Small intestine (tissue), 7 donors: Measurements from ENCODE around the gene BTN3A1. TPM values are rescaled to one million over a fixed set of nuclear protein-coding genes. Genes with fewer than 3 reads are reported as not detected.
"Not testable (repeated sequence)": the region's sequence is repeated elsewhere in the genome, so short reads cannot be mapped to it uniquely, and the experiment has no call there.

Experiments used
- DNase-seq, 2 donors: peaks; one replicate each; pipeline versions ENCODE4 v3.0.0 to v3.0.0-alpha.2; 2013
- FAIRE-seq: peaks from 2 replicates; lab custom pipeline; 2012; peaks lifted over from hg19 to GRCh38; lab: Jason Lieb, UNC
- H3K27ac ChIP-seq, 3 donors: one replicate each; pipeline ENCODE4 v1.5.1; 2013; ENCODE audit warnings: low read length in 2 of 3, mild to moderate bottlenecking in 2 of 3, control low read depth in 1 of 3, inconsistent platforms in 1 of 3, low read depth in 1 of 3, moderate library complexity in 1 of 3
- H3K27me3 ChIP-seq, 3 donors: one replicate each; pipeline ENCODE4 v1.6.1; 2013; ENCODE audit warnings: low read length in 3 of 3, inconsistent platforms in 1 of 3; ENCODE audit not compliant: control insufficient read depth in 3 of 3, insufficient read depth in 3 of 3
- H3K36me3 ChIP-seq, 3 donors: one replicate each; pipeline ENCODE4 v1.6.1; 2013; ENCODE audit warnings: low read length in 3 of 3, inconsistent platforms in 1 of 3, low read depth in 1 of 3, mild to moderate bottlenecking in 1 of 3, moderate library complexity in 1 of 3; ENCODE audit not compliant: control insufficient read depth in 3 of 3, insufficient read depth in 2 of 3
- H3K4me1 ChIP-seq, 3 donors: one replicate each; pipeline ENCODE4 v1.6.1; 2013; ENCODE audit warnings: low read length in 2 of 3, inconsistent platforms in 1 of 3, low read depth in 1 of 3, mild to moderate bottlenecking in 1 of 3, moderate library complexity in 1 of 3; ENCODE audit not compliant: control insufficient read depth in 3 of 3, insufficient read depth in 2 of 3
- H3K4me3 ChIP-seq, 3 donors: one replicate each; pipeline ENCODE4 v1.5.1; 2013; ENCODE audit warnings: low read length in 3 of 3, control low read depth in 1 of 3, inconsistent platforms in 1 of 3, low read depth in 1 of 3, mild to moderate bottlenecking in 1 of 3, moderate library complexity in 1 of 3
- H3K9me3 ChIP-seq, 2 donors: one replicate each; pipeline ENCODE4 v1.6.1; 2013; ENCODE audit warnings: low read depth in 1 of 2, low read length in 1 of 2; ENCODE audit not compliant: control insufficient read depth in 2 of 2, insufficient read depth in 1 of 2
- WGBS, 3 donors: extraction: QIAGEN DNeasy Blood & Tissue Kit; methylation state at CpG; one replicate each; pipeline ENCODE4 v1.1.7; 2013; 5-methylcytosine and 5-hydroxymethylcytosine counted together
- polyA plus RNA-seq, 4 donors: library from polyadenylated mRNA; stranded (reverse) in 3 of 4; unstranded in 1 of 4; fragments of 200-250 nt in 3 of 4; fragments of 120-200 nt in 1 of 4; gene quantifications; one replicate each; pipeline versions ENCODE4 v1.2.1 to v1.2.3, GENCODE V29; 2013
- donor health status: healthy with polysubstance abuse.
- donor health status: control.
- donor health status: control.
- donor health status: Bipolar disorder and iron deficiency.
- donor health status: healthy.

BTN3A1 gene
- polyA plus RNA-seq, 4 donors, result 9.2 to 44.5 (median 15.6) TPM

GRCh38 chr6:26430787-26431186, 28.7 kb downstream of the BTN3A1 start:
- DNase-seq (no peak), FAIRE-seq (no peak)
- Histone ChIP-seq H3K27ac (no peak overlapping the region), H3K9me3 (peaks cover 0 to 14% of the 10 kb centered on the region in 2 donors), H3K36me3 (peaks cover 5 to 31% (median 6%) of the 10 kb centered on the region in 3 donors), H3K4me3 (no peak overlapping the region), H3K4me1 (peaks cover 0 to 3% (median 0%) of the 10 kb centered on the region in 3 donors), H3K27me3 (no peaks in the 10 kb centered on the region)
- 86 to 96% (median 88%) methylated on average over 5 of the region's 5 CpGs for WGBS, 3 donors

GRCh38 chr6:26431258-26432172, 29.4 kb downstream of the BTN3A1 start:
- Histone ChIP-seq H3K9me3 (peaks cover 0 to 14% of the 10 kb centered on the region in 2 donors), H3K27me3 (no peaks in the 10 kb centered on the region), H3K4me1 (peaks cover 0 to 3% (median 0%) of the 10 kb centered on the region in 3 donors), H3K36me3 (peaks cover 5 to 26% (median 6%) of the 10 kb centered on the region in 3 donors), H3K4me3 (no peak overlapping the region), H3K27ac (peak overlapping the region in 1 of 3 donors; percentile 41)
- DNase-seq (peak; percentile 39 to 74), FAIRE-seq (no peak)
- WGBS, 3 donors, result 75 to 83% (median 81%) methylated on average over 6 of the region's 6 CpGs

GRCh38 chr6:26432627-26433201, 30.6 kb downstream of the BTN3A1 start:
- no peaks in the 10 kb centered on the region for H3K27me3 ChIP-seq

GRCh38 chr6:26433680-26434079, 31.6 kb downstream of the BTN3A1 start:
- not testable (repeated sequence) for DNase-seq, H3K4me1 ChIP-seq, H3K4me3 ChIP-seq, H3K27me3 ChIP-seq, H3K27ac ChIP-seq, FAIRE-seq
- 91 to 95% (median 94%) methylated on average over 8 of the region's 8 CpGs for WGBS, 3 donors
- Histone ChIP-seq H3K36me3 (peaks cover 0 to 19% (median 5%) of the 10 kb centered on the region in 3 donors), H3K9me3 (peaks cover 0 to 14% of the 10 kb centered on the region in 2 donors)

More at GRCh38 chr6:26432627-26433201, 30.6 kb downstream of the BTN3A1 start:
- Histone ChIP-seq H3K4me3 (no peak overlapping the region), H3K9me3 (peaks cover 0 to 14% of the 10 kb centered on the region in 2 donors), H3K36me3 (peaks cover 2 to 21% (median 6%) of the 10 kb centered on the region in 3 donors), H3K27ac (peak overlapping the region in 1 of 3 donors; percentile 8), H3K4me1 (peaks cover 0 to 3% (median 0%) of the 10 kb centered on the region in 3 donors)
- 68 to 76% (median 68%) methylated on average over 5 of the region's 5 CpGs for WGBS, 3 donors
- DNase-seq (peak; percentile 41 to 72), FAIRE-seq (no peak)

- no peaks in the 10 kb centered on the region for H3K27me3 ChIP-seq
- no peak for FAIRE-seq
- peaks cover 0 to 8% (median under 1%) of the 10 kb centered on the region in 3 donors for H3K36me3 ChIP-seq
- peaks cover 0 to 7% (median 0%) of the 10 kb centered on the region in 3 donors for H3K4me1 ChIP-seq
- 81 to 98% (median 97%) methylated on average over 4 of the region's 4 CpGs for WGBS, 3 donors
- no peak overlapping the region for H3K27ac ChIP-seq
- no peak for DNase-seq
- H3K4me3 ChIP-seq, result no peak overlapping the region
- peaks cover 0 to 14% of the 10 kb centered on the region in 2 donors for H3K9me3 ChIP-seq
Measured at GRCh38 chr6:26436018-26436417, 33.9 kb downstream of the BTN3A1 start.

GRCh38 chr6:26437550-26437949, 35.5 kb downstream of the BTN3A1 start:
- no peak for FAIRE-seq
- Histone ChIP-seq H3K9me3 (peaks cover 0 to 14% of the 10 kb centered on the region in 2 donors), H3K36me3 (no peaks in the 10 kb centered on the region), H3K27ac (no peak overlapping the region), H3K4me1 (peaks cover 0 to 4% (median 3%) of the 10 kb centered on the region in 3 donors), H3K27me3 (no peaks in the 10 kb centered on the region), H3K4me3 (no peak overlapping the region)
- DNase-seq, result no peak
- 83 to 95% (median 88%) methylated on average over 1 of the region's 1 CpG for WGBS, 3 donors

- FAIRE-seq, result no peak
Measured at GRCh38 chr6:26438000-26438399, 35.9 kb downstream of the BTN3A1 start.

More at GRCh38 chr6:26438000-26438399, 35.9 kb downstream of the BTN3A1 start:
- DNase-seq, result no peak
- peaks cover 0 to 4% (median 3%) of the 10 kb centered on the region in 3 donors for H3K4me1 ChIP-seq
- WGBS, 3 donors, result 88 to 100% (median 97%) methylated on average over 1 of the region's 1 CpG
- no peak overlapping the region for H3K27ac ChIP-seq
- no peak overlapping the region for H3K4me3 ChIP-seq
- H3K27me3 ChIP-seq, result no peaks in the 10 kb centered on the region
- peaks cover 0 to 14% of the 10 kb centered on the region in 2 donors for H3K9me3 ChIP-seq
- H3K36me3 ChIP-seq, result no peaks in the 10 kb centered on the region
